Keratinocyte (primary cell): ENCODE measurements around the gene ADRM1.

Experiments used
- EZH2 ChIP-seq: IDR thresholded peaks from one replicate; pipeline ENCODE4 v1.6.1; 2012; ENCODE audit warnings: inconsistent platforms, mild to moderate bottlenecking, low read length, moderate library complexity
- TF ChIP-seq, protein P1 (sequence below), 3 experiments: IDR thresholded peaks in 1 of 3; conservative IDR thresholded peaks in 1 of 3; optimal IDR thresholded peaks in 1 of 3; 2 replicates in 2 of 3; 3 replicates in 1 of 3; pipeline versions ENCODE3 to v1.5.1; 2011; ENCODE audit warnings: low read length in 3 of 3, mild to moderate bottlenecking in 3 of 3, moderate library complexity in 2 of 3, control low read depth in 1 of 3, inconsistent platforms in 1 of 3; ENCODE audit not compliant: insufficient read depth in 2 of 3; ENCODE audit errors: extremely low read depth in 1 of 3

DNA sequence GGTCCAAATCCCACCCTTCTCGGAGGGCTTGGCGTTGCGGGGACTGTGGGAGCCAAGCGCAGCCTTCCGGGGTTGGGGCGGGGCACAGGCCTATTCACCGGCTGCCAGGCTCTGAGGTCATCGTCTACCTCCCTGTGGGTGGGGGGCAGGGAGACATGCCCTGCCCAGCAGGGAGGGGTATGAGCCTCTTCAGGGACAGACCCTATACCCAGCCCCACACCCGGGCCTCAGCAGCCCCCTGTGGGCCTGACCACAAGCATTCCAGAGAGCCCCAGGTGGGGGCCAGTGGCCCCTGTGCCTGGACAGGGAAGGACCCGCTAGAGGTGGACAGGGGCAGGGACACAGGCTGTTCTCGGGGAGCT lies 52.7 kb downstream of the ADRM1 start:
- TF ChIP-seq, protein P1, sequence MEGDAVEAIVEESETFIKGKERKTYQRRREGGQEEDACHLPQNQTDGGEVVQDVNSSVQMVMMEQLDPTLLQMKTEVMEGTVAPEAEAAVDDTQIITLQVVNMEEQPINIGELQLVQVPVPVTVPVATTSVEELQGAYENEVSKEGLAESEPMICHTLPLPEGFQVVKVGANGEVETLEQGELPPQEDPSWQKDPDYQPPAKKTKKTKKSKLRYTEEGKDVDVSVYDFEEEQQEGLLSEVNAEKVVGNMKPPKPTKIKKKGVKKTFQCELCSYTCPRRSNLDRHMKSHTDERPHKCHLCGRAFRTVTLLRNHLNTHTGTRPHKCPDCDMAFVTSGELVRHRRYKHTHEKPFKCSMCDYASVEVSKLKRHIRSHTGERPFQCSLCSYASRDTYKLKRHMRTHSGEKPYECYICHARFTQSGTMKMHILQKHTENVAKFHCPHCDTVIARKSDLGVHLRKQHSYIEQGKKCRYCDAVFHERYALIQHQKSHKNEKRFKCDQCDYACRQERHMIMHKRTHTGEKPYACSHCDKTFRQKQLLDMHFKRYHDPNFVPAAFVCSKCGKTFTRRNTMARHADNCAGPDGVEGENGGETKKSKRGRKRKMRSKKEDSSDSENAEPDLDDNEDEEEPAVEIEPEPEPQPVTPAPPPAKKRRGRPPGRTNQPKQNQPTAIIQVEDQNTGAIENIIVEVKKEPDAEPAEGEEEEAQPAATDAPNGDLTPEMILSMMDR (optimal IDR thresholded peaks at IDR 0.05 in 1 of 3, IDR thresholded peaks at IDR 0.05 in 1 of 3, conservative IDR thresholded peaks at IDR 0.05 in 1 of 3; ENCODE audit: extremely low read depth in 1 of 3, insufficient read depth in 2 of 3, low read length in 3 of 3), result no peak
- no peak for TF ChIP-seq EZH2
